Pons (tissue), 1 donor: Measurements from ENCODE around the gene HINFP.
"Not testable (repeated sequence)": the region's sequence is repeated elsewhere in the genome, so short reads cannot be mapped to it uniquely, and the experiment has no call there.

ENCODE experiments used
- DNase-seq: peaks from one replicate; pipeline ENCODE4 v3.0.0-alpha.2; 2016; ENCODE audit warnings: low spot score

The HINFP gene

DNA sequence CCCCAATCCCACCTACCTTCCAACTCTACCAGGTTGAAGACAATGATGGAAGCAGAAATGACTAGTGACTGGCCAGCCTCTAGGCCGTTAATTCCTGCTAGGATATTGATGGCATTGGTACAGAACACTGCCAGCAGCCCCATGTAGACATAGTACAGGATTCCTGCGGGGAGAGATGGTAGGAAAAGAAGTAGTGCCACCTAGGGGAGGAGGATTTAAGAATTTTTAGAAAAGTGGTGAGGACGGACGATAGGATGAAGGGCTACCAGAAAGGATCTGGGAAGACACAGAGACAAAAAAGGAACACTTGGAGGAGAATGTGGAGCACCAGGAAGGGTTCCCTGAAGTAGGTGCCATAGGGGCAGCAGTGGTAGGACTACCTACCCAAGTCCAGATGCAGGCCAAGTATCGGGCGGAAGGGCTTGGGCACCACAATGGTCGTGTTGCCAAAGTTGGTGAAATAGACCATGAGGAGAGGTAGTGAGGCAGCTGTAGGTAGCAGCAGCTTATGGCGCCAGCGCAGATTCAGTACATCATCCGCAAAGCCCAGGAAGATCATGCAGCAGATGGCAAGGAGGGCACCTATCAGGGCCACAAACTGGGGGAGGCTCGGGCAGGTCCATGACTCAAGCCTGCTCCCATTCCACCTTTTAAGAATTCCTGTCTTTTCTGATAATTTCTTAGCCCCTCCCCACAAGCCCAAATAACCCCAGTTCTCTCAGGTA lies 21.0 kb upstream of the HINFP start:
- no peak for DNase-seq

GRCh38 chr11:119100994-119101758 lies 20.2 kb upstream of the HINFP start:
- no peak for DNase-seq

DNA sequence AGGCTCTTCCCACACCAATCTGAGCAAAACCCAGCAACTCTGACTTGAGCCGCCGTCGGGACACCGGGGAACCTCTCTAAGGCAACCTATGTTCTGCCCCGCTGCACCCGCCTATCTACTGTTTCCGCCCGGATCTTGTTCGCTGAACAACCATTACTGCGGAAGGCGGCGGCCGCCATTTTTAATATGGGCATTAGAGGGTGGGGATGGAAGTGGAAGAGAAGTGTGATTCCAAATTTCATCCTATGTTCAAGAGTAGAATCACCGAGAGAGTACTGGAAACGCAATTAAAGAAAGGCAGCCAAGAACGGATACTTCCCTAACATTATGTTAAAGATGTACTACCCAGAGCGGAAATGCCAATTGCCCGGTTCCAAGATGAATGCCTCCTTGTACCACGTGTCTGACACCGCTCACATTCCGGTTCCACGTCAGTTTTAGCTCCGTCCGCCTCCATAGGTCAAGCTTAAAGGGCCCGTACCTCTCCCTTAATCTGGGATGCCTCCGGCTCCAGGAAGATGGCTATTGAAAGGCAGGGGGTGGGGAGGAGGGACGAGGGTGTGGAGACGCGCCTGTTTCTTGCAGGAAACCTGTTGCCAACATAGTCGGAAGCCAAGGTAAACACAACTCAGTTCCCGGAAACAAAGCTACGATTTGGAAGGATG lies 19.5 kb upstream of the HINFP start, which contains the start of gene DPAGT1:
Gene DPAGT1, minus strand, starts transcription at position 95 of the 665 bp plus-strand sequence. CDS start 198 bp downstream, outside the sequence.
- DNase-seq, result peak; percentile 98

- not testable (repeated sequence) for DNase-seq
Measured at GRCh38 chr11:119103161-119103664, 18.2 kb upstream of the HINFP start.

DNA sequence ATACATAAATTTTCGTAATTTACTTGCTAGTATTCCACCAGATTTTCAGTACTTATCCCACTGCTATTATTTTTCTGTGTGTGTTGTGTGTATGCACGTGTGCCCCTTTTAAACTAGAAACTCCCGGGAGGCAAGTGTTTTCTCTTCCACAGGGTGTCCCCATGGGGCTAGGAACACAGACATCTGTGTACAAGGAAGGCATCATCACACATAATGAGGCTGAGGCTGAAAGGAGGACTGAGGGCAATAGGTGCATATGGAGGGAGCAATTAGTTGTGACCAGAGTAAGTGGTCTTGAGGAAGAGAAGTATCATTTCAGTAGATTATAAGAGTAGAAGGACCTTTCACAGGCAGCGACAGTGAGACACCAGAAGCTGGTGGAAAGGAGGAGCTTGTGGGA lies 17.6 kb upstream of the HINFP start:
- DNase-seq, result no peak

DNA sequence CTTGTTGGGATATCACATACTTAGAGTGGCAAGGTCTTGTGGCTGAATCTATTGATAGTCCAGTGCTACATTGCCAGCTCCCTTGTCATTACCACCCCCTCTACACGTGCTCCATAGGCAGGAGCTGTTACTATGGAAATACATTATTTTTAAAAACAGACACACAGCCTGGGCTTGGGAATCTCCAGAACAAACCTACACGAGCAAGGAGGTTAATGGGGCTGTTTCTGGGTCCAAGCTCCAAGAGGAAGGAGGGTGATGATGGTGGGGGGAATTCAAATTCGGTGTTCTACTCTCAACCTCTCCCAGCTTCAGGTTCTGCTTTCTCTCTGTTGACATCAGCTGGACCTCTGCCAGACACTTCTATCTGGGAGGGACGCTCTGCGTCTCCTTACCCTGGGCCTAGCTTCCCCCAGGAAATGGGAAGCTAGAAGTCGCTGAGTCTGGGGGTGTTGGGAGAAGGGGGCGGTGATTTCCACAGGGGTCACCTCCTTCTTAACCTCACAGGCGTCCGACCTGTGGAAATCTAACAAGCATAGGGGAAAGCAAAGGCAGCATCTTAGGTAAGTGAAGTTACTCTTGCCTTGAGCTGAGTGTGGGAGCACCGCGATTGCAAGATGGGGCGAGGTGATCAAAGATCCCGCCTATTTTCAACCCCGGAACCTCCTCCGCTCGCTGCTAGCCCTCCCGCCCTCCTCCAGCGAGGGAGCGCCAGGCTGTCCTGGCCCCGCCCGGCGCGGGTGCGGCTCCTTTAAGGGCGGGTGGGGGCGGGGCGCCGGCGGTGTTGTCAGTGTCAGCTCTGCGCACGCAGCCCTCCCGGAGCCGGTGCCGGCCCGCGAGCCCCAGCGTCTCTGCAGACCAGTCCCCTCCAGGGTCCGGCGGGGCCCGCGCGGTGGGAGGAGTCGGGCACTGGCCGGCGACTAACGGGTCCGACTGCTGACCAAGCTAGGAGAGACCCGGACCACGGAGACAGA lies 14.5 kb upstream of the HINFP start, which contains the start of gene C2CD2L:
Gene C2CD2L, plus strand, starts transcription at position 781 of the 974 bp plus-strand sequence. CDS start 398 bp downstream, outside the sequence.
- DNase-seq, result peak; percentile 88

GRCh38 chr11:119107538-119108145 lies 13.7 kb upstream of the HINFP start:
- no peak for DNase-seq

DNA sequence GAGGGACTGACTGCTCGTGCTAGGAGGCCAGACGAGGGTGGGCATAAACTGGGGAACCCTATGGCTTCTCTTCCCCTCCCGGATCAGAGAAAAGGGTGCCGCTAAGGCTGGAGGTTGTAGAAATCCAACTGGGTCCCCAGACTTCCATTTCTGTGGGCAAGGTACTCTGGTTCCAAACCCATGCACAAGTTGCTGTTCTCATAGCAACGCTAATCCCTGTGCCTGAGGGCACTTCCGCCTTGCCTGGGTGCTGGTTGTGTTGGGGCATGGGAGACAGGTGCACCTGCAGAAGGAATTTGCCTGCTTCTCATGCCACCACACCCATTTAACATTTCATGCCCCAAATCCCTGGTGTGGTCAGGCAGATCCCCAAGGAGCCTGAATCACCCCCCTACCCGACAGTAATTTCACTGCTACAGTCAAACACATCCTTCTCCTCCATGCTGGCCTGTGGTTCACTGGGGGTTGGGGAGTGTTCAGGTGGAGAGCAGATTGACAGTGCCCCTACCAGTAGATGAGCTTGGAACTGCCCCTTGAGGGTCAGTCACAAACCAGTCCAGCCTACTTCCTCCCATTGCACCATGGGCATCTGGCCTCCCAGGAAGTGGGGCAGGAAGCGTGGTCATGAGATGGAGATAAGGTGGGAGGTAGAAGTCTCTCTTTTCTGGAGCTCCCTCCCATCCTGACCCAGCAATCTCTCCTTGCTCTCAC lies 13.1 kb upstream of the HINFP start:
- no peak for DNase-seq

GRCh38 chr11:119108857-119109221 lies 12.5 kb upstream of the HINFP start:
- no peak for DNase-seq

GRCh38 chr11:119109843-119110242 lies 11.5 kb upstream of the HINFP start:
- DNase-seq, result no peak

- DNase-seq, result no peak
Measured at GRCh38 chr11:119110439-119110838, 10.9 kb upstream of the HINFP start.

GRCh38 chr11:119111361-119111925 lies 9.9 kb upstream of the HINFP start:
- DNase-seq, result no peak

GRCh38 chr11:119112314-119113020 lies 8.9 kb upstream of the HINFP start:
- DNase-seq, result no peak

GRCh38 chr11:119113716-119114115 lies 7.7 kb upstream of the HINFP start:
- no peak for DNase-seq

- no peak for DNase-seq
Measured at GRCh38 chr11:119114351-119114750, 7.0 kb upstream of the HINFP start.

GRCh38 chr11:119115484-119116234 lies 5.7 kb upstream of the HINFP start:
- peak; percentile 60 for DNase-seq

GRCh38 chr11:119116235-119116594 lies 5.2 kb upstream of the HINFP start:
- no peak for DNase-seq

DNA sequence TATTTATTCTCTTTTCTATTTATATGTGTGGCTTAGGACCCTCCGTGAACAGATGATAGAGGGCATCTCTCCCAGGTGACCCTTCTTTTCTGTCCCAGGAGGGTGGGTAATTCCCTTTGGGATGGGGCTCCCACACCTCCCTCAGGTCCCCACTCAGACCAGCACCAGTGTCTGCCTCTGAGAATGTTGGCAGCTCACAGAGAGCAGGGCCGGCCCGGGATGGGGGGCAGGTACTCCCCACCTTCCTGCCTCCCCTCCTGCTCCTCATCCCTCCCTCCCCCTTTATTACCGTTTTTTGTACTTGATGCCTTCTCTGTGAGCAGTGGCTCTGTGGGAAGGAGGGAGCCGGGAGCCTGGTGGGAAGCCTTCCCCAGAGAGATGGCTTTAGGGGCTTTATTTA lies 4.8 kb upstream of the HINFP start:
- no peak for DNase-seq
